ENCODE measurements around the gene GRIK4. TPM values are rescaled to one million over a fixed set of nuclear protein-coding genes. Genes with fewer than 3 reads are reported as not detected.

Gene GRIK4
- polyA plus RNA-seq, 1 donor from 2014 or later: not detected

DNA sequence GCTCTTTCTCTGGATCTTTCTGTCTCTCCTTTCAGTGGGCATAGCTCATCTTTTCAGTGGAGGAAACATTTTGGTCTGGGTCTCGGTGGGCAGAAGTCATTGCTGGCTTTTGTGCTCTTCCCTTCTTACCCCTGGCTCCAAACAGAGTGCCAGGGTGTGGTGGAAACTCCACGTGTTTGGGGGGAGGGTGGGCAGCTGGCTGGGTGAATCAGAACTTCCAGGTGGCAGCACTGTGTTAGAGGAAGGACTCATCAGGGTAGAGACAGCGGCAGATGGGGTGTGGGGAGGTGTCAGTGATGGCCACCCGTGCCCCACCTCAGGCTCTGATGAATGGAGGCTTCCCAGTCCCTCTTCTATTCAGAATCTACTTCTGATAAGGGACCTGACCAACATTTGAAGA lies 114.0 kb downstream of the GRIK4 start:
- Mint-ChIP-seq H3K36me3 (no peaks in the 10 kb centered on the region), H3K27me3 (peaks cover 5% of the 10 kb centered on the region), H3K27ac (no peak overlapping the region), H3K4me3 (no peak overlapping the region), H3K4me1 (no peaks in the 10 kb centered on the region), H3K9me3 (no peaks in the 10 kb centered on the region)

DNA sequence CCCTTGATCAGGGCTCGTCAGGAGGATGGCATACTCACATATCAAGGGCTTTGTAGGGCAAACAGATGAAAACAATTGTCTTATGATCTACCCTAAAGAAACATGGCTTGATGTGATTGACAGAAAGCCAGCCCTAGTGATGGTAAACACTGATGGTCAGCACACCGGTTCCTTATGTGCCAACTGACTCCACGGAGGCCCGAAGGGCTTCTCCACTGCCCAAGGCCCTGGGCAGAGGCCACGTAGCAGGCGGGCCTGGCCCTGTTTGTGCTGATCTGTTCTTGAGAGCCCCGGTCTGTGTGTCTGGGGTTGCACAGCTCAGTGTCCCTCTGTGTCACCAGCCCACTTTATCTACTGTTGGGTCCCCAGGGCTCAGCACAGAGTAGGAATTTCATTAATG lies 115.2 kb downstream of the GRIK4 start:
- Mint-ChIP-seq H3K36me3 (no peaks in the 10 kb centered on the region), H3K4me1 (no peaks in the 10 kb centered on the region), H3K27ac (no peak overlapping the region), H3K27me3 (peaks cover 9% of the 10 kb centered on the region), H3K4me3 (no peak overlapping the region), H3K9me3 (no peaks in the 10 kb centered on the region)

DNA sequence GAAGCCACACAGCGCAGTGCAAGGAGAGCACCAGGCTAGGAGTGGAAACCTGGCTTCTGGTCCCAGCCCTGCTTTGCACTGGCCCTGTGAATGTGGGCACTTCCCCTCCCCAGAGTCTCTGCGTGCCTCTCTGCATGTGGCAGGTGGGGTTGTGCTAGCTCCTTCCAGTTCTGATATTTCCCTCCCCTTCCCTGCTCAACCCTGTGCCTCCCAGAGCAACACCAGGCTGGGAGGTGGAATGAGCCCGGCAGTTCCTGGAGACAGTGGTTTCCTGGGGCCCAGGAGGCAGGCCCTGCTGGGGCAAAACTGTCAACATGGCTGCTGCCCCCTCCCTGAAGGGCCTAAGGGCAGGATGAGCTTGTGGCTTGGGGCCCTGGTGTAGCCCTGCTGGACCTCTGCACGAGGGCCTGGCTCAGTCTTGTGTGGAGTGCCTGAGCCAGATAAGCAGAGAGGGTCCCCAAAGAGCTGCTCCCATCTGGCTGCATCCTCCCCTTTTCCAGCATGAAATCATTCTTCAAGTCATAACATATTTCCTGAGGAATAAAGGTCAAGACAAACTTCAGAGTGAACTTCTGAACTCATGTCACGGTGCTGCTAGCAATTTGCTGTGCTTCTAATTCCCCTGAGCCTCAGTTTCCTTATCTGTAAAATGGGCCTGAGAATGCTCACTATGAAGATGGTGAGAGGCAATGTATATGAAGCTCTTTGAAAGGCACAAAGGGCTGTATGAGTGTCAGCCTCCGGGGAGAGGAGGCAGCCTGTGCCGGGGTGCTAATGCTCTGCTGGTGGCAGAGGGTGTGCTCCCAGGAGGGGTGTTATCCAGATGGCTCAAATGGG lies 116.0 kb downstream of the GRIK4 start:
- Mint-ChIP-seq H3K9me3 (no peaks in the 10 kb centered on the region), H3K27ac (no peak overlapping the region), H3K4me1 (no peaks in the 10 kb centered on the region), H3K27me3 (peaks cover 9% of the 10 kb centered on the region), H3K4me3 (no peak overlapping the region), H3K36me3 (no peaks in the 10 kb centered on the region)

DNA sequence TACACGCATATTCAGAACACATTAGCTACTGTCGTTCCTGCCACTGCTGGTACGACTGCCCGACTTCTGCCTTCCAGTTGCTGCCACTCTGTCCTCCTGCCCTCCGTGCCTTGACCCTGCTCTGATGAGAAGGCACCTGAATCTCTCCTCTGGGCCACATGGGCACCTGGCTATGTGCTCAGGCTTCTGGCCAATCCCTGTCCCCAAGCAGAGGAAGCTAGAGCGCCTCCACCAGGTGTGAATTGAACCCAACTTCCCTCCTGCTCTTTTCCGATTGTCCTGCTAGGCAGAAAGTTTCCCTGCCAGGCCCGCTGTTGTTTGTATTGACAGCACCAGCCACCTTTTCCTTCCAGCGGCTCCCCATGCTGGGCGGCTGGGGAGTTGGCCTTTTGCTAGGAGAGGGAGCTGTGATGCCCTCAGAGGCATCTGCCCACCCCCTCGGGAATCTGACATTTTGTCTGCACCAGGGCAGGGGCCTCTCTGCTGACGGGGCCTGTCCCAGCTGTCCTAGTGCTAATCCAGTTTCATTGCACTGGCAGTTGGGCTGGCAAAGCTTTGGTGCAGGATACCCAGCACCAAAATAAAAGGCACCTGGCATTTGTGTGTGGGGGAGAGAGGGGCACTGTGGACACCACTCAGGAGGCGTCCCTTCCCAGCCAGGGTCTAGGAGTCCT lies 118.0 kb downstream of the GRIK4 start:
- no peaks in the 10 kb centered on the region for H3K36me3 Mint-ChIP-seq
- H3K4me3 Mint-ChIP-seq: no peak overlapping the region
- H3K27me3 Mint-ChIP-seq: peaks cover 9% of the 10 kb centered on the region
- no peaks in the 10 kb centered on the region for H3K4me1 Mint-ChIP-seq
- H3K27ac Mint-ChIP-seq: no peak overlapping the region
- no peaks in the 10 kb centered on the region for H3K9me3 Mint-ChIP-seq

GRCh38 chr11:120630122-120630521 lies 118.6 kb downstream of the GRIK4 start:
- Mint-ChIP-seq H3K27ac (no peak overlapping the region), H3K27me3 (peaks cover 9% of the 10 kb centered on the region), H3K9me3 (no peaks in the 10 kb centered on the region), H3K4me1 (no peaks in the 10 kb centered on the region), H3K4me3 (no peak overlapping the region), H3K36me3 (no peaks in the 10 kb centered on the region)

- H3K9me3 Mint-ChIP-seq: peaks cover 0 to 3% (median 0%) of the 10 kb centered on the region in 3 donors
- H3K36me3 Mint-ChIP-seq: no peaks in the 10 kb centered on the region
- no peak overlapping the region for H3K4me3 Mint-ChIP-seq
- H3K27ac Mint-ChIP-seq: no peak overlapping the region
- H3K27me3 Mint-ChIP-seq: peaks cover 8% of the 10 kb centered on the region
- H3K4me1 Mint-ChIP-seq: peaks cover 0 to 2% (median 0%) of the 10 kb centered on the region in 3 donors
Observed at GRCh38 chr11:120632579-120632978, 121.0 kb downstream of the GRIK4 start.

- H3K9me3 Mint-ChIP-seq: peaks cover 0 to 3% (median 0%) of the 10 kb centered on the region in 3 donors
- H3K27ac Mint-ChIP-seq: no peak overlapping the region
- H3K4me3 Mint-ChIP-seq: no peak overlapping the region
Observed at GRCh38 chr11:120633616-120634393, 122.3 kb downstream of the GRIK4 start.

GRCh38 chr11:120634706-120635105 lies 123.2 kb downstream of the GRIK4 start:
- peaks cover 11% of the 10 kb centered on the region for H3K27me3 Mint-ChIP-seq
- peaks cover 0 to 3% (median 0%) of the 10 kb centered on the region in 3 donors for H3K9me3 Mint-ChIP-seq
- no peak overlapping the region for H3K27ac Mint-ChIP-seq
- peaks cover 0 to 2% (median 0%) of the 10 kb centered on the region in 3 donors for H3K4me1 Mint-ChIP-seq
- H3K4me3 Mint-ChIP-seq: no peak overlapping the region
- no peaks in the 10 kb centered on the region for H3K36me3 Mint-ChIP-seq

More at GRCh38 chr11:120633616-120634393, 122.3 kb downstream of the GRIK4 start:
- peaks cover 0 to 2% (median 0%) of the 10 kb centered on the region in 3 donors for H3K4me1 Mint-ChIP-seq
- no peaks in the 10 kb centered on the region for H3K36me3 Mint-ChIP-seq
- peaks cover 8% of the 10 kb centered on the region for H3K27me3 Mint-ChIP-seq

DNA sequence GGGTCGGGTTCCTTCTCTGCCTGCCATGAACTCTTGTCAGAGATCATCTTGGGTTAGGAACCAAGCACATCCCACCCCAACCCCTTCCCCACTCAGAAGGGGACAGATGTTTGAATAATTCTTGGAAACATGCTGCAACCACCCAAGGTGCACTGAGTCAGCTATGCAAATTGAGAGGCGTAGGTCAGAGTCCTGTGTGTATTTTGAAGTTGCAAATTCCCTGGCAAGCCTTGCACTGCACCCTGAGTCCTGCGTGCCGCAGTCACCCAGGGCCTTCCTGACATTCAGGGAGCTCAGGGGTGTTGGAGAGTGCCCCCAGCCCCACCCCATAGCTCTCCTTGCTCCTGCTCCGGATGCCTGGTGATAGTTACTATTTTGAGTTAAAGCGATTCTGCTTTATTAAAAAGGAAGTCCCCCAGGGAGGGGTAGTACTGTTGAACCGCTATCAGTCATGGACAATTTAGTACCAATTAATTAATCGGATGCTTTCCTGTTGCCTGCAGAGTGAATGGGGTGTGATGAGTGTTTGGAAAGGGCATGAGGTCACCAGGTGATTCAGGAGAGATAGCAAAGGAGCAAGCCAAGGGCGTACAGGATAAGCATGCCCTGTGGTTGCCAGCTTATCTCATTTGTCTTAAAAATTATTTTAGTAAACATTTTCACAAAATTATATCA lies 123.7 kb downstream of the GRIK4 start:
- H3K4me1 Mint-ChIP-seq: peaks cover 0 to 2% (median 0%) of the 10 kb centered on the region in 3 donors
- no peak overlapping the region for H3K27ac Mint-ChIP-seq
- peaks cover 13% of the 10 kb centered on the region for H3K27me3 Mint-ChIP-seq
- H3K9me3 Mint-ChIP-seq: peaks cover 0 to 3% (median 0%) of the 10 kb centered on the region in 3 donors
- no peaks in the 10 kb centered on the region for H3K36me3 Mint-ChIP-seq
- H3K4me3 Mint-ChIP-seq: no peak overlapping the region

- Mint-ChIP-seq H3K9me3 (peaks cover 0 to 3% (median 0%) of the 10 kb centered on the region in 3 donors), H3K4me1 (peaks cover 0 to 2% (median 0%) of the 10 kb centered on the region in 3 donors), H3K27me3 (peaks cover 9% of the 10 kb centered on the region)
Observed at GRCh38 chr11:120637131-120637530, 125.6 kb downstream of the GRIK4 start.

GRCh38 chr11:120642196-120642894 lies 130.8 kb downstream of the GRIK4 start:
- Mint-ChIP-seq H3K27me3 (peaks cover 22% of the 10 kb centered on the region), H3K27ac (no peak overlapping the region), H3K36me3 (peaks cover 2% of the 10 kb centered on the region), H3K9me3 (no peaks in the 10 kb centered on the region), H3K4me3 (no peak overlapping the region), H3K4me1 (no peaks in the 10 kb centered on the region)

More at GRCh38 chr11:120637131-120637530, 125.6 kb downstream of the GRIK4 start:
- Mint-ChIP-seq H3K4me3 (no peak overlapping the region), H3K27ac (no peak overlapping the region), H3K36me3 (no peaks in the 10 kb centered on the region)

DNA sequence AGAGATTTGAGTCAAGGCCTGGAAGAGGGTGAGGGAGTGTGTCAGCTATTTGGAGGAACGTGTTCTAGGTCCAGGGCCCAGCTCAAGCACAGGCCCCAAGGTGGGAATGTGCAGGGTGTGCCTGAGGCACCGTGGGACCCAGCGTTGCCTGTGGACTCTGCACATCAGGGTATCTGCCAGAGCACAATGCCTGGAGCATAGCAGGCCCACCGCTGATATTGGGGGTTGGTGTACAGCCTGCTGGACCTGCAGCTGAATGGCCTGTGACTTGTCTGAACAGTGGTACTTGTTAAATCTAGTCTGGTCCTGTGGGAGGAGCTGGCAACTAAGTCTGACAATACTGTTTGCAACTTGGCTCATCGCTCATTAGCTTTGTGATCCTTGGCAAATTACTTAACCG lies 131.7 kb downstream of the GRIK4 start:
- Mint-ChIP-seq H3K4me3 (no peak overlapping the region), H3K27ac (peak overlapping the region in 1 of 3 donors; percentile 76)

GRCh38 chr11:120645639-120646038 lies 134.1 kb downstream of the GRIK4 start:
- Mint-ChIP-seq H3K9me3 (no peaks in the 10 kb centered on the region), H3K27me3 (peaks cover 17% of the 10 kb centered on the region), H3K4me1 (no peaks in the 10 kb centered on the region), H3K4me3 (no peak overlapping the region), H3K36me3 (peaks cover 2% of the 10 kb centered on the region), H3K27ac (no peak overlapping the region)

More for the DNA sequence above, 131.7 kb downstream of the GRIK4 start:
- H3K27me3 Mint-ChIP-seq: peaks cover 22% of the 10 kb centered on the region
- H3K36me3 Mint-ChIP-seq: peaks cover 2% of the 10 kb centered on the region
- H3K4me1 Mint-ChIP-seq: no peaks in the 10 kb centered on the region
- H3K9me3 Mint-ChIP-seq: no peaks in the 10 kb centered on the region

DNA sequence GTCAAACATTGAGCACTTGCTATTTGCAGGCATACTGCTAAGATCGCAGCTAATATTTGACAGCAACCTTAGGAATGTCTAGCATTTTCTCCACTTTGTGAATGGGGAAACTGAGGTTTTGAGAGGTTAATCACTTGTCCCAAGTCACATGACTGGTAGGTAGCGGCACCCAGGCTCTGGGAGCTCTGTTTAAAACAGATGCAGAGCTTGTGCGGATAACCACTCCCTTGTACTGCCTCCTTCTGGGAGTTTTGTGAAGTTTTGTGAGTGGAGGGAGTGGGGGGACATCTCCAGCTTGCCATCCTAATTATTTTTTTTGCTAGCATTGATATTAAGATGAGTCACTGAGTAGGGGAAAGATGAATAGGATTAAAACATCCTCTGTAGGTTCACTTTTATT lies 134.7 kb downstream of the GRIK4 start:
- peaks cover 17% of the 10 kb centered on the region for H3K27me3 Mint-ChIP-seq
- no peak overlapping the region for H3K4me3 Mint-ChIP-seq
- H3K4me1 Mint-ChIP-seq: no peaks in the 10 kb centered on the region
- H3K36me3 Mint-ChIP-seq: peaks cover 2% of the 10 kb centered on the region
- H3K27ac Mint-ChIP-seq: peak overlapping the region in 1 of 3 donors; percentile 53
- H3K9me3 Mint-ChIP-seq: no peaks in the 10 kb centered on the region

All from IgD-negative memory B cell (primary cell).